Heart right ventricle (tissue), 16 donors: ENCODE results near the gene SLC6A8. TPM values are rescaled to one million over a fixed set of nuclear protein-coding genes. Genes with fewer than 3 reads are reported as not detected.

Source experiments
- ATAC-seq, 8 donors: fragments of 200-7000 bp; cut with Tn5 transposase; one replicate each; pipeline ENCODE4 v1.9.1; 2020; ENCODE audit warnings: mild to moderate bottlenecking in 8 of 8, moderate library complexity in 8 of 8, moderate number of reproducible peaks in 1 of 8
- DNase-seq, 2 donors: peaks; one replicate each; pipeline ENCODE4 v3.0.0-alpha.2; 2020
- H3K27ac ChIP-seq, 10 donors: fragments of 200-600 bp; sonication (generic) in 2 of 10; one replicate each; pipeline versions ENCODE4 v1.5.0 to v1.8.0; 2020 to 2022; ENCODE audit warnings: mild to moderate bottlenecking in 3 of 10
- H3K27me3 ChIP-seq, 7 donors: fragments of 200-600 bp; one replicate each; pipeline ENCODE4 v1.8.0; 2021 to 2022; ENCODE audit warnings: mild to moderate bottlenecking in 2 of 7
- H3K36me3 ChIP-seq, 9 donors: fragments of 200-600 bp; sonication (generic) in 1 of 9; one replicate each; pipeline versions ENCODE4 v1.5.0 to v1.8.0; 2020 to 2022; ENCODE audit warnings: mild to moderate bottlenecking in 2 of 9
- H3K4me1 ChIP-seq, 9 donors: fragments of 200-600 bp; sonication (generic) in 1 of 9; one replicate each; pipeline versions ENCODE4 v1.5.0 to v1.8.0; 2020 to 2022; ENCODE audit warnings: mild to moderate bottlenecking in 4 of 9
- H3K4me3 ChIP-seq, 10 donors: fragments of 200-600 bp; sonication (generic) in 2 of 10; one replicate each; pipeline versions ENCODE4 v1.5.0 to v1.8.0; 2020 to 2022; ENCODE audit warnings: mild to moderate bottlenecking in 7 of 10, moderate library complexity in 2 of 10
- H3K9me3 ChIP-seq, 11 donors: fragments of 200-600 bp in 10 of 11; sonication (generic) in 2 of 11; one replicate each; pipeline versions ENCODE4 v1.5.0 to v1.8.0; 2013 to 2022; ENCODE audit warnings: mild to moderate bottlenecking in 2 of 11, control low read depth in 1 of 11, moderate library complexity in 1 of 11
- CTCF ChIP-seq, 9 donors: fragments of 200-600 bp; sonication (generic) in 2 of 9; IDR thresholded peaks; one replicate each; pipeline versions ENCODE4 v1.5.0 to v1.8.0; 2021 to 2022; ENCODE audit warnings: antibody characterized with exemption in 9 of 9, mild to moderate bottlenecking in 5 of 9, moderate library complexity in 1 of 9
- WGBS, 2 donors: extraction: QIAGEN DNeasy Blood & Tissue Kit; methylation state at CpG; one replicate each; pipeline ENCODE4 v1.1.7; 2013; ENCODE audit warnings: inconsistent platforms in 1 of 2; 5-methylcytosine and 5-hydroxymethylcytosine counted together
- intact Hi-C, 10 donors: fragments of 100-400 bp; cut with DNase I; formaldehyde crosslinking; loops; one replicate each; pipeline versions ENCODE4 v1.11.1 to v1.14.2; 2022
- polyA plus RNA-seq, 2 donors: library from polyadenylated mRNA; stranded (reverse); fragments of 200-250 nt; gene quantifications; one replicate each; pipeline ENCODE4 v1.2.3, GENCODE V29; 2013
- total RNA-seq, 10 donors: library from RNA; stranded (reverse); fragmentation: NEBNext Ultra II Directional in 3 of 10; extraction: Animal tissue kit (Norgen Biotek cat#: 25700) in 3 of 10; gene quantifications; one replicate each; pipeline versions ENCODE4 v1.2.1 to v1.2.4, GENCODE V29; 2021 to 2023
- donor health status: Arrhythmogenic right ventricular cardiomyopathy.
- donor health status: ischemic (EF 13 %, LVEDD 7.1; RV severe dilation, severe dysfunction).
- donor health status: healthy with polysubstance abuse.
- donor health status: DM: no; HTN: yes; CAD: no.
- donor health status: DM: no; HTN: no; CAD: no.
- donor health status: ischemic (EF 25% LVEDD 6.9; RV normal size, moderate dysfunction).
- donor health status: ischemic (EF 25% LVEDD 5.7; RV mildly dilated, moderate dysfunction).
- donor health status: healthy.
- donor health status: DM: yes; HTN: yes; CAD: no.
- donor health status: Ischemic cardiomyopathy.
- donor health status: ischemic (EF 35%, LVEDD 5.7; RV mildly dilated, moderate dysfunction).
- donor health status: nonischemic (EF 11% LVEDD 7.7; RV severe dilation, severe dysfunction).
- donor health status: DM: yes; HTN: yes; CAD: no.
- donor health status: PGD.
- donor health status: ischemic (EF 29% LVEDD 5.4; RV normal size, mild dysfunction).
- donor health status: nonischemic (EF 23%, LVEDD 6.1; RV moderate dilation, normal function).

The SLC6A8 gene
- total and polyA plus RNA-seq, 12 donors: 128 to 238 (median 176) TPM

DNA sequence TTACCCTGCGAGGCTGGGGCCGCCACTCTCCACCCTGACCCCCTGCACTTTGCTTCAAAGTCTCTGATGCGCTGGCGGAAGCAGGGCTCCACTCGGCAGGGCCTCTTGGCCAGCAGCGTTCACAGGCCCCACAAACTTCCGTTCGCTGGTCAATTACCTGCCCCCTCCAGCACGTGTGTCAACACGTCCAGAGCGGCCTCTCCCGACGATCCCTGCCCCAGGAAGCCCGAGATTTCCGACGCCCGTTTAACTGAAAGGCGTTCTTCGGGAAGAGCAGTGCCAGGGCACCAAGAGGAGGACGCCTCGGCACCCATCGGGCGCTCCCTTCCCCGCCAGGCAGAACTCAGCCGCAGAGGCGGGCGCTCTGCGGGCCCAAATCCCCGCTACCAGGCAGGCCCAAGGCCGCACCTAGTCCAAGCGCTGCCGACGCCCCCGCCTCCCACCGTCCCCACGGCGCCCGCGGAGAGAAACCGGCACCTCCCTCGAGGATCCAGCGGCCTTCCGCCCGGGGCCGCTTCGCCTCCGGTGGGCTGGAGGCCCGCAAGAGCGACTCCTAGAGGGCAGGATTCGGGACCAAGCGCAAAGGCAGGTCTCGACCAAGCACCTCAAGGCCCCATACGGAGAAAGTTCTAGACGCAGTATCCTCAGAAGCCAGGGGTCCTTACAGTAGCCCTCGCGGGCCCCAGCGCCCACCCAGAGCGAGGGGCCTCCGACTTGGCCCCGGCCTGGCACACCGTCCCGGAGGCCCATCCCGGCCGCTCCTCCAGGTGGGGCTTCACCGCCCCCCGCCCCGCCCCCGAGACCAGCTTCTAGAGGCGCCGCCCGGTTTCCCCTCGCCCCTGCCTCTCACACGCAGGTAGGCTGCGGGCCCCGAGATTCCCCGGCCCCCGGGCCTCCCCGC is 35.9 kb downstream of the SLC6A8 start:
- Histone ChIP-seq H3K27me3 (peaks cover 0 to 10% (median 0%) of the 10 kb centered on the region in 7 donors), H3K36me3 (peaks cover 0 to 38% (median 0%) of the 10 kb centered on the region in 9 donors), H3K27ac (peak overlapping the region; percentile 81 to 94 (median 91)), H3K9me3 (no peaks in the 10 kb centered on the region), H3K4me3 (peak overlapping the region; percentile 32 to 84 (median 76)), H3K4me1 (peaks cover 0 to 54% (median 41%) of the 10 kb centered on the region in 9 donors)
- intact Hi-C loops: no loop called here
- TF ChIP-seq CTCF (IDR thresholded peaks at IDR 0.05): peak in 7 of 9 donors; percentile 11 to 57 (median 28)
- DNase-seq (peak; percentile 18 to 36), ATAC-seq (peak in 4 of 8 donors; percentile 0 to 3 (median 0))
- WGBS, 2 donors: 0 to 1% methylated on average over 52 to 70 of the region's 78 CpGs

DNA sequence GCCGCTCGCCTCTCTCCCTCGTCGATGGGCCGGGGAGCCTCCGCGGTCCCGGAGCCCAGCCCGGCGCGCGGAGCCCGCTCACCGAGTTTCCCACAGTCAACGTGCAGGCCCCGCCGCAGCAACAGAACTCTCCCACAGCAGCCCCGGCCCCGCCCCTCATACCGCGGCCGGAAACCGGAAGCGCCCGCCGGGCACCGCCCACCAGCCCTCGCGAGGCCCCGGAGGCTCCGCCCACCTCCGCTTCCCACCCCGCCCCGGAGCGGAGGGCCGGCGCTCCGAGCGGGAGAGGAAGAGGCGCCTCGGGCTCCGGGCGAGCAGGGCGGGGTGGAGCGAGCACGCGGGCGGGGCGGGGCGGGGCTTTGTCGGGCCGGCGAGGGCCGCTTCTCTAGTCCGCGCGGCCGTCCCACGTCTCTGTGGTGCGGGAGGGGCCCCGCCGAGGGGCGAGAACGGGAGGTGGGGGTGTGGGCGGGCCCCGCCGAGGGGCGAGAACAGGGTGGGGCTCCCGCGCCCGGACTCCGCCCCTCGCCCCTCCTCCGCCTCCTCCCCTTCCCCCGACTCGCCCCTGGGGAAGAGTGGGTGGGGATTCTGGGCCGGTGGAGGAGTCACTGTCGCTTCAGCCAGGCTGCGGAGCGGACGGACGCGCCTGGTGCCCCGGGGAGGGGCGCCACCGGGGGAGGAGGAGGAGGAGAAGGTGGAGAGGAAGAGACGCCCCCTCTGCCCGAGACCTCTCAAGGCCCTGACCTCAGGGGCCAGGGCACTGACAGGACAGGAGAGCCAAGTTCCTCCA is 36.7 kb downstream of the SLC6A8 start, which contains the start of the genes ABCD1 and BCAP31:
Gene ABCD1 (plus strand): TSS at position 605 of the 787 bp plus-strand sequence. CDS start 411 bp downstream, outside the sequence.
Gene BCAP31 (minus strand): TSS at position 136 of the 787 bp plus-strand sequence. CDS start 1,143 bp downstream, outside the sequence.
- no peaks in the 10 kb centered on the region for H3K9me3 ChIP-seq
- H3K27me3 ChIP-seq: peaks cover 0 to 10% (median 0%) of the 10 kb centered on the region in 7 donors
- peak within 1 kb of the TSS; percentile 32 to 84 (median 76) for H3K4me3 ChIP-seq
- H3K4me1 ChIP-seq: peaks cover 0 to 55% (median 41%) of the 10 kb centered on the region in 9 donors
- DNase-seq (peak; percentile 89 to 90), ATAC-seq (peak; percentile 81 to 89 (median 86))
- peak within 1 kb of the TSS; percentile 81 to 94 (median 91) for H3K27ac ChIP-seq
- 0% methylated on average over 17 to 46 of the region's 88 CpGs for WGBS, 2 donors
- intact Hi-C loops: no loop called here
- TF ChIP-seq CTCF (IDR thresholded peaks at IDR 0.05): no peak
- peaks cover 0 to 33% (median 0%) of the 10 kb centered on the region in 9 donors for H3K36me3 ChIP-seq

GRCh38 chrX:153725039-153725831 is 37.5 kb downstream of the SLC6A8 start:
- ATAC-seq (peak in 1 of 8 donors; percentile 3), DNase-seq (peak in 1 of 2 donors; percentile 23)
- no peaks in the 10 kb centered on the region for H3K9me3 ChIP-seq
- 71 to 72% methylated on average over 18 to 55 of the region's 55 CpGs for WGBS, 2 donors
- H3K4me3 ChIP-seq: peak overlapping the region; percentile 18 to 84 (median 76)
- H3K36me3 ChIP-seq: peaks cover 0 to 33% (median 0%) of the 10 kb centered on the region in 9 donors
- peak overlapping the region; percentile 81 to 94 (median 91) for H3K27ac ChIP-seq
- peaks cover 0 to 10% (median 0%) of the 10 kb centered on the region in 7 donors for H3K27me3 ChIP-seq
- TF ChIP-seq CTCF (IDR thresholded peaks at IDR 0.05): no peak
- peaks cover 0 to 55% (median 41%) of the 10 kb centered on the region in 9 donors for H3K4me1 ChIP-seq
- intact Hi-C loops: no loop called here
